ENCODE data around the gene TARM1. TPM values are rescaled to one million over a fixed set of nuclear protein-coding genes. Genes with fewer than 3 reads are reported as not detected.

Gene TARM1
- total and polyA plus RNA-seq, 2 of the 8 experiments (the other 6 are each of a cell fraction or from before 2014, with no cell fraction given) = not detected

GRCh38 chr19:54127688-54128440 is 46.7 kb upstream of the TARM1 start:
- no peak overlapping the region for H2BK15ac ChIP-seq (ENCODE audit: low read length)
- H2AFZ ChIP-seq (ENCODE audit: low read length) = no peak overlapping the region

More at GRCh38 chr19:54127688-54128440, 46.7 kb upstream of the TARM1 start:
- Histone ChIP-seq H3K18ac (ENCODE audit: extremely low read depth, low read length) (no peak overlapping the region), H3K79me1 (ENCODE audit: low read depth, low read length) (no peaks in the 10 kb centered on the region), H4K5ac (ENCODE audit: insufficient read length, low read depth, low read length) (no peak overlapping the region), H3K23ac (ENCODE audit: insufficient read length) (no peak overlapping the region), H4K8ac (ENCODE audit: extremely low read depth, insufficient read depth, low read length) (no peak overlapping the region), H2BK5ac (ENCODE audit: low read depth, low read length) (no peak overlapping the region), H3K27me3 (replicated peaks in 1 of 4; ENCODE audit: control insufficient read depth in 3 of 4, extremely low read depth in 1 of 4, insufficient read depth in 3 of 4, low read length in 3 of 4) (no peaks in the 10 kb centered on the region), H2BK20ac (ENCODE audit: low read length) (no peak overlapping the region), H3K9me3 (ENCODE audit: insufficient read depth in 2 of 2, low read depth in 1 of 2, low read length in 1 of 2) (peaks cover 0 to under 1% of the 10 kb centered on the region in 2 experiments; a peak in 1 of 4 replicates), H3K4me3 (ENCODE audit: extremely low read depth in 1 of 4, insufficient read depth in 2 of 4, low read depth in 3 of 4, low read length in 4 of 4) (no peak overlapping the region), H3K4ac (replicated peaks; ENCODE audit: insufficient read length, low read depth, low read length) (no peak overlapping the region), H2AK5ac (ENCODE audit: low read depth, low read length) (no peak overlapping the region), H2BK120ac (replicated peaks; ENCODE audit: low read depth, low read length) (no peak overlapping the region), H3K9ac (replicated peaks in 1 of 4; ENCODE audit: extremely low read depth in 1 of 4, low read depth in 3 of 4, low read length in 3 of 4) (no peak overlapping the region), H4K20me1 (replicated peaks in 1 of 2; ENCODE audit: control insufficient read depth in 1 of 2, insufficient read depth in 2 of 2, low read length in 2 of 2) (peaks cover 0 to 9% of the 10 kb centered on the region in 2 experiments), H3K14ac (ENCODE audit: insufficient read length) (no peak overlapping the region), H3K36me3 (ENCODE audit: control insufficient read depth in 2 of 4, insufficient read depth in 4 of 4, low read length in 3 of 4) (peaks cover 21 to 80% (median 42%) of the 10 kb centered on the region in 4 experiments), H3K56ac (replicated peaks; ENCODE audit: insufficient read length, low read depth, low read length) (no peak overlapping the region), H3K4me2 (ENCODE audit: insufficient read depth in 1 of 2, low read depth in 2 of 2, low read length in 2 of 2) (no peak overlapping the region), H2BK12ac (ENCODE audit: low read depth, low read length) (no peak overlapping the region), H3K27ac (ENCODE audit: low read depth, low read length) (no peak overlapping the region), H4K91ac (replicated peaks; ENCODE audit: insufficient read length, low read length) (no peak overlapping the region), H3K4me1 (replicated peaks in 1 of 4; ENCODE audit: control insufficient read depth in 3 of 4, insufficient read depth in 4 of 4, low read length in 3 of 4) (no peaks in the 10 kb centered on the region), H3K79me2 (ENCODE audit: control insufficient read depth in 1 of 2, insufficient read depth in 2 of 2, low read length in 2 of 2) (no peaks in the 10 kb centered on the region), H3K23me2 (ENCODE audit: low read depth, low read length) (no peaks in the 10 kb centered on the region)
- TF ChIP-seq SRF (IDR thresholded peaks at IDR 0.05; ENCODE audit: low read depth, low read length) = no peak
- no peak for TF ChIP-seq HDAC2 (IDR thresholded peaks at IDR 0.05; ENCODE audit: borderline replicate concordance in 1 of 2, low read depth in 2 of 2, low read length in 2 of 2)
- TF ChIP-seq BRCA1 (IDR thresholded peaks at IDR 0.05; ENCODE audit: low read depth, low read length) = no peak
- no peak for TF ChIP-seq SP2 (IDR thresholded peaks at IDR 0.05; ENCODE audit: low read length)
- no peak for TF ChIP-seq RBBP5 (IDR thresholded peaks at IDR 0.05; ENCODE audit: borderline replicate concordance, low read depth, low read length)
- no peak for TF ChIP-seq CTBP2 (IDR thresholded peaks at IDR 0.05; ENCODE audit: borderline replicate concordance, insufficient read depth, insufficient read length, low read length)
- TF ChIP-seq POU5F1 (IDR thresholded peaks at IDR 0.05; ENCODE audit: low read depth, low read length) = no peak
- TF ChIP-seq MAFK (IDR thresholded peaks at IDR 0.05; ENCODE audit: low read depth, low read length) = no peak
- TF ChIP-seq YY1 (IDR thresholded peaks at IDR 0.05; ENCODE audit: low read depth, low read length) = no peak
- CTCF ChIA-PET (ENCODE audit: partially characterized antibody) = no interaction called here
- POLR2A ChIA-PET (ENCODE audit: partially characterized antibody) = interaction anchor here (2.9 to 5.0 kb wide), 2 partner anchors 10 to 13 kb away, joined by 13 to 40 read pairs; partner anchors contain the start of genes PRPF31 and TFPT
- 85% methylated on average over 18 of the region's 44 CpGs; no CpG with 5 or more reads in 1 of the 2 experiments for WGBS, 2 experiments (ENCODE audit: extremely low coverage in 1 of 2, insufficient coverage in 1 of 2, insufficient read length in 1 of 2, insufficient replicate concordance in 2 of 2, low coverage in 1 of 2, low lambda C conversion rate in 2 of 2, missing lambda C conversion rate in 1 of 2)
- FAIRE-seq (no peak), DNase-seq (ENCODE audit: low read depth in 1 of 2, low spot score in 2 of 2) (no peak)
